Caki2 (cell line): Measurements from ENCODE around the gene AXL. TPM values are rescaled to one million over a fixed set of nuclear protein-coding genes. Genes with fewer than 3 reads are reported as not detected.
"Not testable (repeated sequence)": the region's sequence is repeated elsewhere in the genome, so short reads cannot be mapped to it uniquely, and the experiment has no call there.

Experiments
- DNase-seq: peaks from one replicate; pipeline ENCODE4 v3.0.0-alpha.2; 2015; ENCODE audit warnings: low read depth
- in situ Hi-C: cut with HindIII; loops from 2 replicates; pipeline ENCODE4 v1.10.0; 2016; ENCODE audit warnings: low sequenced_read_pairs, low pct_unique_long_range_greater_than_20kb, mixed read lengths
- total RNA-seq: library from RNA; depleted of rRNA; stranded (reverse); fragments of >200 nt; shearing (Covaris generic); gene quantifications from 2 replicates; pipeline ENCODE4 v1.2.3, GENCODE V29; 2014; ENCODE audit warnings: low replicate concordance

The AXL gene
- total RNA-seq, 1 experiment from 2014 or later: 418 TPM

GRCh38 chr19:41204338-41204737, 14.7 kb upstream of the AXL start:
- in situ Hi-C loops: not testable (repeated sequence)
- peak; percentile 80 for DNase-seq

DNA sequence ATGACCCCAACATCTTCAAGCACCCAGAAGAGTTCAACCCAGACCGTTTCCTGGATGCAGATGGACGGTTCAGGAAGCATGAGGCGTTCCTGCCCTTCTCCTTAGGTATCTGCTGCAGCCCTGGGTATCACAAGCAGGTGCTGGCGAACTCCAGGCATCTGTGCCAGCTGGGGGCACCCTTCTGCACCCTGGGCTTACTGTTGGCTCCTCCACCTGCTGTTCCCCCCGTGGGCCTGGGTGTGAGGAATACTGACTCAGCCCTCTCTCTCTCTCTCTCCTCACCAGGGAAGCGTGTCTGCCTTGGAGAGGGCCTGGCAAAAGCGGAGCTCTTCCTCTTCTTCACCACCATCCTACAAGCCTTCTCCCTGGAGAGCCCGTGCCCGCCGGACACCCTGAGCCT, 13.0 kb upstream of the AXL start:
- no peak for DNase-seq
- in situ Hi-C loops: no loop called here

- DNase-seq: no peak
- in situ Hi-C loops: no loop called here
These were observed 12.6 kb upstream of the AXL start for GRCh38 chr19:41206456-41206855.

DNA sequence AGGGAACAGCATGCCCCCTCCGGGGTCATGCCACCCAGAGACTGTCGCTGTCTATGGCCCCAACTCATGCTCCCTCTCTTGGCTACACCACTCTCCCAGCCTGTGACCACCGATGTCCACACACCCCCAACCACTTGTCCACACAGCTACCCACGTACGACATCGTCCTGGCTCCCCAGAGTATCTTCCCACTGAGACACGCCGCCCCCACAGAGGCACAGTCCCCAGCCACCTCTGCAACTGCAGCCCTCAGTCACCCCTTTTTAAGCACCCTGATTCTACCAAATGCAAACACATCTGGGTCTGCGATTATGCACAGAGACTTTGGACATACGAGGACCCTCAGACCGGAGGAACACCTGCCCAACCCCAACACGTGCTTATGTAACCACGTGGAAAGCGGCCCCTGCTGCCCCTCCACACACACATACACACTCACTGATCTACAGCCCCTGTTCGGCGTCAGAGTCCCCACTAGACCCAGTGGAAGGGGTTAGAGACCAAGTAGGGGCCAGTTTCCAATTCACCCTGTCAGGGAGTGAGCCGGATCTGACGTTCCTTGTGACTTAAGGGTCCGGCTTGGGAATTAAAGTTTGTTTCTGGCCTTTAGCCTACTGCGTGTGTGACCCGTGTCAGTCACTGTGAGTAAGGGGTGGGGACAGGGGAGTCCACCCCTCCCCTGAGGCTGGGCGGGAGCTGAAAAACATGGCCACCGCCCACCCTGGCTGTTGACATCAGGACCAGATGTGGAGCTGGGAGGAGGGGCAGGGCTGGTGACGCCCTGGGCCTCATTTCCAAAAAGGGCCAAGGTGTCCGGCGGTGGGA, 11.9 kb upstream of the AXL start:
- no peak for DNase-seq
- in situ Hi-C loops: no loop called here

DNA sequence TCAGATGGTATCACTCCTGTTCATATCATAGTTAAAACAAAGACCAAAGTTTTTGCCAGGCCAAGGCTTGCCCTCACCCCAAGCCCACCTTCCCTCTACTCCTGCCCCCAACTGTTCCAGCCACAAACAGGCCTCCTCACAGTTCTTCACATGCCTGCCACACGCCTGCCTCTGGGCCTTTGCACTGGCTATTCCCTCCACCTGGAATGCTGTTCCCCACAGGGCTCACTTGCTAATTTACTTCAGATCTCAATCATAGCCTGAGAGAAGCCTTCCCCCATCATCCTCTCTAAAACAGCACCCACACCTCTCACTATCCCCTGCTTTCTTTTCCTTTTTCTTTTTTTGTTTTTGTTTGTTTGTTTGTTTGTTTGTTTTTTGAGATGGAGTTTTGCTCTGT, 4.9 kb upstream of the AXL start:
- in situ Hi-C loops: no loop called here
- DNase-seq: no peak

DNA sequence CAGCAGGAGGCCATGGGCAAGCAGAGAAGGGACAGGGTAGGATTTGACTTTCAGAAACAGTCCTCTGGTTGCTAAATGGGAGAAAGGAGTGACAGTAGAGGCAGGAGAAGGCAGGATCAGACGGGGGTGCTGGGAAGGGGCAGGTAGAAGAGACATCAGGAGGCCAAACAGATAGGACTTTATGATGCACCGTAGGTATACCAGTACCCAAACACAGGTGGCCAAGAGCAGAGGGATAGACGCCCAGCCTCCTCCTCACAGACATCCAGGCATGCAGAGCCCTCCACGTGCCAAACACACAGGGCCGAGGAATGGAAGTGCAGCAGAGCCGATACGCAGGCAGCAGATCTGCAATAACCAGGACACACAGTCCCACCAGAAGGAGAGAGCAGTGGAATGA, 1.3 kb upstream of the AXL start:
- in situ Hi-C loops: no loop called here
- no peak for DNase-seq

- no peak for DNase-seq
- in situ Hi-C loops: no loop called here
These were observed 791 bp upstream of the AXL start for GRCh38 chr19:41218249-41218614.

GRCh38 chr19:41219924-41220567, 1.0 kb downstream of the AXL start:
- DNase-seq: no peak
- in situ Hi-C loops: no loop called here

DNA sequence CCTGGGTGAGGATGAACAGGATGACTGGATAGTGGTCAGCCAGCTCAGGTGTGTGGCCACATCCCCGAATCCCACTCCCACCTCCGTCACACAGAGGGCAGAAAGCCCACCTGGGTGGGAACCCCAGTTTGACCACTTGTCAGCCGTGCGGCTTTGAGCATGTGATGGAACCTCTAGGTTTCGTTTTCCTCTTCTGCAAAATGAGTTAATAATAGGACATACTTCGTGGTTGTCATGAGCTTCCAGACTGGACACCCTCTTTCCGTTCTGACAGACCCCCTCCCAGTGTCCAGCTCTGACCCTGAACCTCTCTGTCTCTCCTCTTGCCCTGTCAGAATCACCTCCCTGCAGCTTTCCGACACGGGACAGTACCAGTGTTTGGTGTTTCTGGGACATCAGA, 1.8 kb downstream of the AXL start:
- DNase-seq: no peak
- in situ Hi-C loops: no loop called here

- in situ Hi-C loops: no loop called here
- no peak for DNase-seq
These were observed 2.6 kb downstream of the AXL start for GRCh38 chr19:41221514-41222205.

GRCh38 chr19:41222240-41222639, 3.2 kb downstream of the AXL start:
- DNase-seq: no peak
- in situ Hi-C loops: no loop called here

DNA sequence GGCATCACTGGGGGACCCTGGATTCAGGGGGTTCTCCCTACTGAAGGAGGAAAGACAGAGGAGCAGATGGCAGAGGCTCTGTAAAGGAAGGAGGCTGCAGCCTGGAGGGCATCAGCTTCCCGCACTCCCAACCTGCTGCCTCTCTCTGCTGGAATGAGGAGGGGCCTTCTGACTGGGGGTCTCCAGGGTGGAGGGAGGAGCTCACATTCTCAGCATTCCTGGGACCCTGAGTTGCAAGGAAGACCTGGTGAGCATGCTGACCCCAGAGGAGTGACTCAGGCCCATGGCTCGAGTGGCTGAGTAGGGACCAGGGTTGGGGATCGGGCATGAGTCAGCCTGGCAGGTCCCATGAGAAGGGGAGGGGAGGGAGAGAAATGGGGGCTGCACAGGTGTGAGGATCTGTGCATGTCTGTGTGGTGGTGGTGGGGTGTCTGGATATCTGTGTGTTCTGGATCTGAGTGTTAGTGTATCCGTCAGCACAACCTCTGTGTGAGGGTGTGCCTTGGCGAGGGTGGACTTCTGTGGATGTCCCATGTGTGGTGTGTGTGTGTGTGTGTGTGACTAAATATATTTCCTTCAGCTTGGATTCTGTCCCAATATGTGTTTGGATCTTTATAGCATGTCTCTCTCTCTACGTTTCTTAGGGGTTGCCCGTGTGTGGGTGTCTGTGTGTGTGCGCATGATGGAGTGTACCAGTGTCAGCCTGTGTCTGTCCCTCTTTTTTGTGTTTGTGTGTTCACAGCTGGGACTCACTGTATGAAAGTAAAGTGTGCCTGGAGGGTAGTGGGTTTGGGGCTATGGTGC, 4.6 kb downstream of the AXL start:
- in situ Hi-C loops: no loop called here
- peak; percentile 97 for DNase-seq

GRCh38 chr19:41224632-41225031, 5.6 kb downstream of the AXL start:
- in situ Hi-C loops: no loop called here
- DNase-seq: no peak

GRCh38 chr19:41225238-41226052, 6.4 kb downstream of the AXL start:
- in situ Hi-C loops: no loop called here
- DNase-seq: peak; percentile 100

DNA sequence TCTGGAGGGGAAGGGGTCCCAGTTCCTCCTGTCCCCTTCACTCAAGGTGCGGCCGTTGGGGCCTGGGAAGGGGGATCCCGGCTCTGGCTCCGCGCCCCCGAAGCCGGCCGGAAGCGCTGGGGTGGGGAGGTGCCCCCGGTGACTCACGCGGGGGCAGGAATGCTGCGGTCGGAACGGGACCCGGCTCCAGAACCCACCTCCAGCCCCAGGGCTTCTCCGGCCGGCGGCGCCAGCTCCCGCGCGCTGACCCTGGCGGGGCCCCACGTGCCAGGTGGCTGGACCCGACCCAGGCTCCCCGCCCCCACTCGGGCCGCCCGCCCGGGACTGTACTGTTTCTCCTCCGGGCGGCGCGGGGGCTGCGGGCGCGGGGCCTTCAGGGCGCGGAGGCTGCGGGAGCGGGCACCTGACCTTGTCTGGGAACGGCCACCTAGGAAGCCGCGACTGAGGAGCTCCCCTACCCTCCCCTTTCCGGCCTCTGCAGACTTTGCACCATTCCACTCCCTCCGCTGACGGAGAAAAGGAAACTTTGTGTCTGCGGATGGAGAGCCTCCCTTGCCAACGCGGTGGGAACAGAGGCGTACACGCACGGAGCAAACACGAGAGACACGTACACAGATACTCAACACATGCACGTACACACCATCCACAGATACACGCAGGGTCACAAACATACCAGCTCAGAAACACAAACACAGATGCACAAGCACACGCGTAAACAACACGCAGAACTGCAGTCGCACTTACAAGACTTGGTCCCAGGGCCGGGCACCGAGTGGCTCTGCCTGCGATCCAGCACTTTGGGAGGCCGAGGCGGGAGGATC, 7.2 kb downstream of the AXL start:
- peak; percentile 98 for DNase-seq
- in situ Hi-C loops: no loop called here

DNA sequence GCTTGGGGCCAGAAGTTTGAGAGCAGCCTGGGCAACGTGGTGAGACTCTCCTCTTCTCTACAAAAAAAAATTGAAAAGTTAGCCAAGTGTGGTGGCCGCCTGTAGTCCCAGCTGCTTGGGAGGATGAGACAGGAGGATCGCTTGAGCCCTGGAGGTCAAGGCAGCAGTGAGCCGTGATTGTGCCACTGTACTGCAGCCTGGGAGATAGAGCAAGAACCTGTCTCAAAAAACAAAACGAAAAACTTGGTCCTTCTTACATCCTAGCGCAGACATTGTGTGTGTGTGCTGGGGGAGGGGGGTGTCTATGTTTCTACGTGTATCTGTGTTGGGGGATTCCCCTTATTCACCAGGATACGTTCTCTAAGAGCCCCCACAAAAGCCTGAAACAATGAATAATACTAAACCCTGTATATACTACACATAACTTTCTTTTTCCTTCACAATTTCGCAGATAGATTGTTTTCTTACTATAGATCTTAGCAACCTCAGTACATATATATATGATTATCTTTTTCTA, 7.9 kb downstream of the AXL start:
- in situ Hi-C loops: no loop called here

GRCh38 chr19:41228486-41228885, 9.5 kb downstream of the AXL start:
- in situ Hi-C loops: no loop called here

More for the DNA sequence above, 7.9 kb downstream of the AXL start:
- no peak for DNase-seq

More at GRCh38 chr19:41228486-41228885, 9.5 kb downstream of the AXL start:
- no peak for DNase-seq
